Measurements from ENCODE around the gene KCNMB2. TPM values are rescaled to one million over a fixed set of nuclear protein-coding genes. Genes with fewer than 3 reads are reported as not detected.

Gene KCNMB2
- total RNA-seq, 2 donors from 2014 or later, result not detected

- Histone ChIP-seq H3K4me3 (ENCODE audit: low read length) (no peak overlapping the region), H3K27ac (ENCODE audit: low read depth, low read length) (no peak overlapping the region), H3K9me3 (ENCODE audit: control insufficient read depth, low read length) (peaks cover 7% of the 10 kb centered on the region), H3K36me3 (ENCODE audit: control insufficient read depth, insufficient read depth, low read length) (no peaks in the 10 kb centered on the region), H3K9ac (ENCODE audit: extremely low read depth, low read length, poor library complexity, severe bottlenecking) (no peak overlapping the region), H3K4me1 (ENCODE audit: control insufficient read depth, insufficient read depth, low read length) (no peaks in the 10 kb centered on the region), H3K27me3 (ENCODE audit: control insufficient read depth, insufficient read depth, low read length, poor library complexity, severe bottlenecking) (peaks cover 5% of the 10 kb centered on the region)
- no peak overlapping the region for H3K4me3 Mint-ChIP-seq
- peaks cover 12% of the 10 kb centered on the region for H3K9me3 Mint-ChIP-seq
- DNase-seq, result no peak
- H3K27me3 Mint-ChIP-seq (ENCODE audit: insufficient read depth), result no peaks in the 10 kb centered on the region
- no peak overlapping the region for H3K27ac Mint-ChIP-seq
- no peak for TF ChIP-seq CTCF (conservative IDR thresholded peaks at IDR 0.05)
- WGBS, 2 experiments (ENCODE audit: insufficient coverage in 1 of 2, insufficient read length in 1 of 2), result 89 to 94% methylated on average over 2 to 3 of the region's 3 CpGs
- H3K4me1 Mint-ChIP-seq, result peaks cover 6% of the 10 kb centered on the region
- peaks cover under 1% of the 10 kb centered on the region for H3K36me3 Mint-ChIP-seq (ENCODE audit: low read depth)
Measured at GRCh38 chr3:178835033-178835432, 298.8 kb downstream of the KCNMB2 start.

GRCh38 chr3:178837512-178837911 is 301.3 kb downstream of the KCNMB2 start:
- Histone ChIP-seq H3K9ac (ENCODE audit: extremely low read depth, low read length, poor library complexity, severe bottlenecking) (no peak overlapping the region), H3K27me3 (ENCODE audit: control insufficient read depth, insufficient read depth, low read length, poor library complexity, severe bottlenecking) (peaks cover 5% of the 10 kb centered on the region), H3K36me3 (ENCODE audit: control insufficient read depth, insufficient read depth, low read length) (no peaks in the 10 kb centered on the region), H3K9me3 (ENCODE audit: control insufficient read depth, low read length) (peaks cover 17% of the 10 kb centered on the region), H3K4me1 (ENCODE audit: control insufficient read depth, insufficient read depth, low read length) (no peaks in the 10 kb centered on the region), H3K4me3 (ENCODE audit: low read length) (no peak overlapping the region), H3K27ac (ENCODE audit: low read depth, low read length) (no peak overlapping the region)
- H3K4me1 Mint-ChIP-seq, result peaks cover 6% of the 10 kb centered on the region
- TF ChIP-seq CTCF (conservative IDR thresholded peaks at IDR 0.05), result no peak
- H3K9me3 Mint-ChIP-seq, result peaks cover 24% of the 10 kb centered on the region
- no peak overlapping the region for H3K4me3 Mint-ChIP-seq
- no peak for DNase-seq
- H3K27me3 Mint-ChIP-seq (ENCODE audit: insufficient read depth), result no peaks in the 10 kb centered on the region
- no peak overlapping the region for H3K27ac Mint-ChIP-seq
- peaks cover 10% of the 10 kb centered on the region for H3K36me3 Mint-ChIP-seq (ENCODE audit: low read depth)

GRCh38 chr3:178840586-178840985 is 304.4 kb downstream of the KCNMB2 start:
- Histone ChIP-seq H3K36me3 (ENCODE audit: control insufficient read depth, insufficient read depth, low read length) (no peaks in the 10 kb centered on the region), H3K9ac (ENCODE audit: extremely low read depth, low read length, poor library complexity, severe bottlenecking) (no peak overlapping the region), H3K4me3 (ENCODE audit: low read length) (no peak overlapping the region), H3K27me3 (ENCODE audit: control insufficient read depth, insufficient read depth, low read length, poor library complexity, severe bottlenecking) (peaks cover 5% of the 10 kb centered on the region), H3K4me1 (ENCODE audit: control insufficient read depth, insufficient read depth, low read length) (no peaks in the 10 kb centered on the region), H3K27ac (ENCODE audit: low read depth, low read length) (no peak overlapping the region), H3K9me3 (ENCODE audit: control insufficient read depth, low read length) (peaks cover 17% of the 10 kb centered on the region)
- Mint-ChIP-seq H3K27ac (no peak overlapping the region), H3K27me3 (ENCODE audit: insufficient read depth) (no peaks in the 10 kb centered on the region), H3K4me1 (no peaks in the 10 kb centered on the region), H3K4me3 (no peak overlapping the region), H3K36me3 (ENCODE audit: low read depth) (peaks cover 10% of the 10 kb centered on the region), H3K9me3 (peaks cover 24% of the 10 kb centered on the region)
- no peak for TF ChIP-seq CTCF (conservative IDR thresholded peaks at IDR 0.05)
- no peak for DNase-seq
